Measurements from ENCODE around the gene LDLRAD4.
"Not testable (repeated sequence)": the region's sequence is repeated elsewhere in the genome, so short reads cannot be mapped to it uniquely, and the experiment has no call there.

Gene LDLRAD4

GRCh38 chr18:13661051-13661778 is 442.7 kb downstream of the LDLRAD4 start:
- no peak for DNase-seq

- DNase-seq: no peak
Observed at GRCh38 chr18:13661779-13662256, 443.3 kb downstream of the LDLRAD4 start.

GRCh38 chr18:13672657-13673056 is 454.1 kb downstream of the LDLRAD4 start:
- DNase-seq: peak; percentile 18

GRCh38 chr18:13676471-13676870 is 457.9 kb downstream of the LDLRAD4 start:
- DNase-seq: peak; percentile 12

GRCh38 chr18:13677350-13677749 is 458.8 kb downstream of the LDLRAD4 start:
- peak; percentile 51 for DNase-seq

GRCh38 chr18:13680612-13681011 is 462.1 kb downstream of the LDLRAD4 start:
- peak; percentile 54 for DNase-seq

- DNase-seq: no peak
Observed at GRCh38 chr18:13681701-13682100, 463.1 kb downstream of the LDLRAD4 start.

- no peak for DNase-seq
Observed at GRCh38 chr18:13684546-13684945, 466.0 kb downstream of the LDLRAD4 start.

GRCh38 chr18:13688191-13689136 is 469.9 kb downstream of the LDLRAD4 start:
- DNase-seq: no peak

DNA sequence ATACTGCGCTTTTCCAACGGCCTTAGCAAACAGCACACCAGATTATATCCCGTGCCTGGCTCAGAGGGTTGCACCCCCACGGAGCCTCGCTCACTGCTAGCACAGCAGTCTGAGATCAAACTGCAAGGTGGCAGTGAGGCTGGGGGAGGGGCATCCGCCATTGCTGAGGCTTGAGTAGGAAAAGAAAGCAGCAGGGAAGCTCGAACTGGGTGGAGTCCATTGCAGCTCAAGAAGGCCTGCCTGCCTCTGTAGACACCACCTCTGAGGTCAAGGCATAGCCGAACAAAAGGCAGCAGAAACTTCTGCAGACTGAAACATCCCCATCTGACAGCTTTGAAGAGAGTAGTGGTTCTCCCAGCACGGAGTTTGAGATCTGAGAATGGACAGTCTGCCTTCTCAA is 471.5 kb downstream of the LDLRAD4 start:
- DNase-seq: not testable (repeated sequence)

DNA sequence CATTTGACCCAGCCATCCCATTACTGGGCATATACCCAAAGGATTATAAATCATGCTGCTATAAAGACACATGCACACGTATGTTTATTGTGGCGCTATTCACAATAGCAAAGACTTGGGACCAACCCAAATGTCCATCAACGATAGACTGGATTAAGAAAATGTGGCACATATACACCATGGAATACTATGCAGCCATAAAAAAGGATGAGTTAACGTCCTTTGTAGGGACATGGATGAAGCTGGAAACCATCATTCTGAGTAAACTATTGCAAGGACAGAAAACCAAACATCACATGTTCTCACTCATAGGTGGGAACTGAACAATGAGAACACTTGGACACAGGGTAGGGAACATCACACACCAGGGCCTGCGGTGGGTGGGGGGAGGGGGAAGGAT is 476.8 kb downstream of the LDLRAD4 start:
- DNase-seq: not testable (repeated sequence)

DNA sequence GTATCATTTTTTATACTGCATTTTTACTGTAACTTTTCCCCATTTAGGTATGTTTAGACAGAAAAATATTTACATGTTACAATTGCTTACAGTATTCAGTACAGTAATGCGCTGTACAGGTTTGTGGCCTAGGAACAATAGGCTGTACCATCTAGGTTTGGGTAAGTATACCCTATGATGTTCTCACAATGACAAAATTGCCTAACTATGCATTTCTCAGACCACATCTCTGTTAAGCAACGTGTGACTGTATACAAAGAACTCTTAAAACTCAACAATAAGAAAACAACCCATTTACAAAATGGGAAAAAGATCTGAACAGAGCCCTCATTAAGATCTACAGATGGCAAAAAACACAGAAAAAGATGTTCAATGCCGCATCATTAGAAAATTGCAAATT is 478.4 kb downstream of the LDLRAD4 start:
- no peak for DNase-seq

GRCh38 chr18:13700153-13700552 is 481.6 kb downstream of the LDLRAD4 start:
- DNase-seq: no peak

All from hematopoietic multipotent progenitor cell treated with erythropoietin and hydrocortisone succinate and interleukin-3 and kit ligand, for 4 days (in vitro differentiated cells).